ENCODE measurements around the gene UQCR10.

GRCh38 chr22:29801153-29801552, 34.0 kb downstream of the UQCR10 start:
- no peak for TF ChIP-seq CTCF (IDR thresholded peaks at IDR 0.05; ENCODE audit: borderline replicate concordance, extremely low read depth, low read length, poor library complexity, severe bottlenecking)
- no peak for TF ChIP-seq EZH2 (IDR thresholded peaks at IDR 0.05; ENCODE audit: borderline replicate concordance, low read depth, low read length, severe bottlenecking)

Measured in DND-41 (cell line).